Measurements from ENCODE around the gene SRP68. TPM values are rescaled to one million over a fixed set of nuclear protein-coding genes. Genes with fewer than 3 reads are reported as not detected.

Gene SRP68
- total and polyA plus RNA-seq, 2 donors (not counting 1 experiment from before 2014, with no cell fraction given) = 34.0 to 68.6 TPM

DNA sequence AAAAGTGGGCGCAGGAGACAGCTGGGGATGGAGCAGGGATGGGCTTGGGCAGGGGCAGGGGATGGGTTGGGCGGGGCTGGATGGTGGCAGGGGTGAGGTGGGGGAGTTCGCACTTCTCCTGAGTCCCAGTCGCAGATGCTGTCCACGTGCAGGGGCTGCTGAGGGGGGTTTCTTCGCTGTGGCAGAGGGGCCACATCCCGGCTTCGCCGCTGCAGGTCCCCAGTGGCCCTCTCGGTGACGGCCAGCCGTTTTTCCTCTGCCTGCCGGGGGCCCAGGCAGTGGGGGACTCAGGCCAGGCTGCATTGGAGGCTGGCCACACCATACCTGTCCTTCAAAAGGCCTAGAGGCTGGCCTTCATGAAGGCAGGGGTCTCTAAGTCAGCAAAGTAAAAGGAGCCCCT lies 53.5 kb downstream of the SRP68 start:
- Histone ChIP-seq H3K36me3 (ENCODE audit: control insufficient read depth, insufficient read depth, low read length) (no peaks in the 10 kb centered on the region), H2AFZ (ENCODE audit: low read length) (no peak overlapping the region), H3K79me2 (ENCODE audit: control insufficient read depth, insufficient read depth, low read length) (no peaks in the 10 kb centered on the region), H3K27ac (ENCODE audit: insufficient read depth, low read length) (no peak overlapping the region), H3K27me3 (ENCODE audit: control insufficient read depth, insufficient read depth, low read length) (peaks cover 4% of the 10 kb centered on the region), H3K9ac (ENCODE audit: insufficient read depth, low read length) (no peak overlapping the region), H4K20me1 (ENCODE audit: control insufficient read depth, extremely low read depth, insufficient read depth, low read length) (no peaks in the 10 kb centered on the region), H3K4me2 (ENCODE audit: extremely low read depth, insufficient read depth, low read length) (no peak overlapping the region), H3K9me3 (ENCODE audit: control insufficient read depth, insufficient read depth, low read depth, low read length) (no peaks in the 10 kb centered on the region), H3K4me1 (ENCODE audit: control insufficient read depth, extremely low read depth, insufficient read depth, low read length) (no peaks in the 10 kb centered on the region), H3K4me3 (replicated peaks in 1 of 4; ENCODE audit: control extremely low read depth in 1 of 4, insufficient read depth in 1 of 4, low read depth in 3 of 4, low read length in 4 of 4) (no peak overlapping the region)
- DNase-seq (ENCODE audit: low read depth in 2 of 2) = no peak
- TF ChIP-seq EZH2 (IDR thresholded peaks at IDR 0.05; ENCODE audit: low read length, missing control alignments) = no peak
- TF ChIP-seq, protein P1, sequence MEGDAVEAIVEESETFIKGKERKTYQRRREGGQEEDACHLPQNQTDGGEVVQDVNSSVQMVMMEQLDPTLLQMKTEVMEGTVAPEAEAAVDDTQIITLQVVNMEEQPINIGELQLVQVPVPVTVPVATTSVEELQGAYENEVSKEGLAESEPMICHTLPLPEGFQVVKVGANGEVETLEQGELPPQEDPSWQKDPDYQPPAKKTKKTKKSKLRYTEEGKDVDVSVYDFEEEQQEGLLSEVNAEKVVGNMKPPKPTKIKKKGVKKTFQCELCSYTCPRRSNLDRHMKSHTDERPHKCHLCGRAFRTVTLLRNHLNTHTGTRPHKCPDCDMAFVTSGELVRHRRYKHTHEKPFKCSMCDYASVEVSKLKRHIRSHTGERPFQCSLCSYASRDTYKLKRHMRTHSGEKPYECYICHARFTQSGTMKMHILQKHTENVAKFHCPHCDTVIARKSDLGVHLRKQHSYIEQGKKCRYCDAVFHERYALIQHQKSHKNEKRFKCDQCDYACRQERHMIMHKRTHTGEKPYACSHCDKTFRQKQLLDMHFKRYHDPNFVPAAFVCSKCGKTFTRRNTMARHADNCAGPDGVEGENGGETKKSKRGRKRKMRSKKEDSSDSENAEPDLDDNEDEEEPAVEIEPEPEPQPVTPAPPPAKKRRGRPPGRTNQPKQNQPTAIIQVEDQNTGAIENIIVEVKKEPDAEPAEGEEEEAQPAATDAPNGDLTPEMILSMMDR (conservative IDR thresholded peaks at IDR 0.05 in 1 of 2, IDR thresholded peaks at IDR 0.05 in 1 of 2; ENCODE audit: low read depth in 1 of 2, low read length in 2 of 2) = no peak

DNA sequence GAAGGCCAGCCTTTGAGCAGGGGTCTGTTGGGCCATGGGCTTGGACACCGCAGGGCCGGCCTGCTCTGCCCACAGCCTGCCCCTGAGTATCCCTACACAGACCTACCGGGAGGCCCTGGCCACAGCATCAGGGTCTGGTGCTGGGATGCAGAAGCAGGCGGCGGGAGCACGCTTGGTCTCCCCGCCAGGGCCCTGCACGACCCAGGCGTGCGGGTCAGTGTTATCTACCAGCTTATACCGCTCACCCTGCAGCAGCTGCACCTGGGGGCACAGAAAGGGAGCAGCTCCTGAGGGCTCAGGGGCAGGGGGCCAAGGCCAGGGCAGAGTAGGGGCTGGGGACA lies 54.0 kb downstream of the SRP68 start:
- TF ChIP-seq, protein P1 (conservative IDR thresholded peaks at IDR 0.05 in 1 of 2, IDR thresholded peaks at IDR 0.05 in 1 of 2; ENCODE audit: low read depth in 1 of 2, low read length in 2 of 2) = no peak
- TF ChIP-seq EZH2 (IDR thresholded peaks at IDR 0.05; ENCODE audit: low read length, missing control alignments) = no peak

DNA sequence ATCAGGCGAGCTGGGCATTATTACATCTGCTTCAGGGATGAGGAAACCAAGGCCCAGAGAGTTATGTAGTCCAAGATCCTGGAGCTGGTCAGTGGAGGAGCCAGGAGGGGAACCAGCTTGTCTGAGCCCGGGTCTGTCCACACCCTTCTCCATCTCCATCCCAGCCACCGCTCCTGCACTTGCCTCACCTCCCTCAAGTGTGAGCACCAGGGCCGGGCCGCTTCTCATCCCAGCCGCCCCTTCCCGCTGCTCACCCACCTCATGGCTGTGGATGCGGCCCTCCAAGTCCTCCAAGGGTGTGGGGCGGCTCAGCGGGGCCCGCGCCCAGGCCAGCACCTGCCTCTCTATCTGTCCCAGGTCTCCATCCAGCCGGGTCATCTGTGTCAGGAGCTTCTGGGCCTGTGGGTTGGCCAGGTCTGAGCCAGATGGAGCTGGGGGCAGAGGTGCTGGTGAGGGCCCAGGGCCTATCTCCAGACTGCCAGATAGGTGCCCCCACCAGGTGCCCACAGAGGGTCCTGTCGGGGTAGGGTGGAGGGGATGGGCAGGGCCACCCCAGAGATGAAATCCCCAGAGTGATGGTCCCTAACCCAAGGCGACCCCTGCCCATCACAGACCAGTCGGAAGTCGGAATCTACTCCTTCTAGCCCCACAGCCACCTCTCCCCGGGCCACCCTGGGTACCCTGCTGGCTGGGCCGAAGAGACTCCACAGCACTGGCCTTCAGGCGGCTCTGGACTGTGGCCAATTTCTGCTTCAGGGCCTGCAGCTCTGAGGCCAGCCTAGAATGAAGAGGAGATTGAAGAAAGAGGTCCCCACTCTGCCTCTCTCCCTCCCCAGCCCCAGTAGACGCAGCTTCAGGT lies 54.6 kb downstream of the SRP68 start:
- Histone ChIP-seq H3K27me3 (ENCODE audit: control insufficient read depth, insufficient read depth, low read length) (peaks cover 4% of the 10 kb centered on the region), H3K9me3 (ENCODE audit: control insufficient read depth, insufficient read depth, low read depth, low read length) (no peaks in the 10 kb centered on the region), H3K4me2 (ENCODE audit: extremely low read depth, insufficient read depth, low read length) (no peak overlapping the region), H3K36me3 (ENCODE audit: control insufficient read depth, insufficient read depth, low read length) (no peaks in the 10 kb centered on the region), H4K20me1 (ENCODE audit: control insufficient read depth, extremely low read depth, insufficient read depth, low read length) (no peaks in the 10 kb centered on the region), H2AFZ (ENCODE audit: low read length) (no peak overlapping the region), H3K4me1 (ENCODE audit: control insufficient read depth, extremely low read depth, insufficient read depth, low read length) (no peaks in the 10 kb centered on the region), H3K4me3 (replicated peaks in 1 of 4; ENCODE audit: control extremely low read depth in 1 of 4, insufficient read depth in 1 of 4, low read depth in 3 of 4, low read length in 4 of 4) (no peak overlapping the region), H3K27ac (ENCODE audit: insufficient read depth, low read length) (no peak overlapping the region), H3K79me2 (ENCODE audit: control insufficient read depth, insufficient read depth, low read length) (no peaks in the 10 kb centered on the region), H3K9ac (ENCODE audit: insufficient read depth, low read length) (no peak overlapping the region)
- no peak for DNase-seq (ENCODE audit: low read depth in 2 of 2)
- no peak for TF ChIP-seq EZH2 (IDR thresholded peaks at IDR 0.05; ENCODE audit: low read length, missing control alignments)
- TF ChIP-seq, protein P1 (conservative IDR thresholded peaks at IDR 0.05 in 1 of 2, IDR thresholded peaks at IDR 0.05 in 1 of 2; ENCODE audit: low read depth in 1 of 2, low read length in 2 of 2) = no peak

More for the DNA sequence above, 54.0 kb downstream of the SRP68 start:
- Histone ChIP-seq H3K9me3 (ENCODE audit: control insufficient read depth, insufficient read depth, low read depth, low read length) (no peaks in the 10 kb centered on the region), H3K27ac (ENCODE audit: insufficient read depth, low read length) (no peak overlapping the region), H3K79me2 (ENCODE audit: control insufficient read depth, insufficient read depth, low read length) (no peaks in the 10 kb centered on the region), H4K20me1 (ENCODE audit: control insufficient read depth, extremely low read depth, insufficient read depth, low read length) (no peaks in the 10 kb centered on the region), H3K4me3 (replicated peaks in 1 of 4; ENCODE audit: control extremely low read depth in 1 of 4, insufficient read depth in 1 of 4, low read depth in 3 of 4, low read length in 4 of 4) (no peak overlapping the region), H3K36me3 (ENCODE audit: control insufficient read depth, insufficient read depth, low read length) (no peaks in the 10 kb centered on the region), H3K4me2 (ENCODE audit: extremely low read depth, insufficient read depth, low read length) (no peak overlapping the region), H3K9ac (ENCODE audit: insufficient read depth, low read length) (no peak overlapping the region), H3K27me3 (ENCODE audit: control insufficient read depth, insufficient read depth, low read length) (peaks cover 4% of the 10 kb centered on the region), H2AFZ (ENCODE audit: low read length) (no peak overlapping the region), H3K4me1 (ENCODE audit: control insufficient read depth, extremely low read depth, insufficient read depth, low read length) (no peaks in the 10 kb centered on the region)
- no peak for DNase-seq (ENCODE audit: low read depth in 2 of 2)
